ENCODE measurements around the gene ICE2.

DNA sequence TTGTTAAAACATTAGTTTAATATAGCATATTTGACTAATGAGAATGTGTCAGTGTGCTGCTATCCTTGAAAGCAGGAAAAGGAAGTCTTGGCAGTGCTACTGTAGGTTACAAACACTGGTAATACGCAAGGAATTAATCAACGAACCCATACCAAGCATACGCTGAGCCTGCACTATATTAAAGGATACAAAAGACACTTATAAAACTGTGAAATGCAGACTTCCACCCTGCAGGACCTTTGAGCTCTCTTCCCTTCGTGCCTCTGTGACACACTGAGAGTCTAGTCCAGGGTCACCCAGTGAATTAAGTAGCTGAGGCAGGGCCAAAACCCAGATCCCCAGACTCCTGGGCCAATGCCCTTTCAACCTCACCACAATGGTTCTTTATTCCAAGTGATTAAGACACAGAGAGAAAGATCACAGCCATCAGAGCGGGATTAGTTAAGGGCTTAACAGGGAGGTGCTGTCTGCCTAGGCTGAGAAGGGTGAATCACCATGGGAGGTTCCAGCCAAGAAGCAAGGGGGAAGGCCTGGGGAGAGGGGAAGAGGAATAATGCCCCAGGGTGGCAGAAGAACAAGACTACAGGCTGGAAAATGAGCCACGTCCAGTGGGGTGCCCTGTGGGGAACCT lies 88.0 kb downstream of the ICE2 start:
- TF ChIP-seq, protein P1, sequence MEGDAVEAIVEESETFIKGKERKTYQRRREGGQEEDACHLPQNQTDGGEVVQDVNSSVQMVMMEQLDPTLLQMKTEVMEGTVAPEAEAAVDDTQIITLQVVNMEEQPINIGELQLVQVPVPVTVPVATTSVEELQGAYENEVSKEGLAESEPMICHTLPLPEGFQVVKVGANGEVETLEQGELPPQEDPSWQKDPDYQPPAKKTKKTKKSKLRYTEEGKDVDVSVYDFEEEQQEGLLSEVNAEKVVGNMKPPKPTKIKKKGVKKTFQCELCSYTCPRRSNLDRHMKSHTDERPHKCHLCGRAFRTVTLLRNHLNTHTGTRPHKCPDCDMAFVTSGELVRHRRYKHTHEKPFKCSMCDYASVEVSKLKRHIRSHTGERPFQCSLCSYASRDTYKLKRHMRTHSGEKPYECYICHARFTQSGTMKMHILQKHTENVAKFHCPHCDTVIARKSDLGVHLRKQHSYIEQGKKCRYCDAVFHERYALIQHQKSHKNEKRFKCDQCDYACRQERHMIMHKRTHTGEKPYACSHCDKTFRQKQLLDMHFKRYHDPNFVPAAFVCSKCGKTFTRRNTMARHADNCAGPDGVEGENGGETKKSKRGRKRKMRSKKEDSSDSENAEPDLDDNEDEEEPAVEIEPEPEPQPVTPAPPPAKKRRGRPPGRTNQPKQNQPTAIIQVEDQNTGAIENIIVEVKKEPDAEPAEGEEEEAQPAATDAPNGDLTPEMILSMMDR (IDR thresholded peaks at IDR 0.05; ENCODE audit: low read depth, low read length, missing input control): no peak
- no peak for TF ChIP-seq TAF1 (conservative IDR thresholded peaks at IDR 0.05)
- no peak for TF ChIP-seq RAD21 (IDR thresholded peaks at IDR 0.05)
- no peak for TF ChIP-seq YY1 (IDR thresholded peaks at IDR 0.05)
- TF ChIP-seq, protein P2, sequence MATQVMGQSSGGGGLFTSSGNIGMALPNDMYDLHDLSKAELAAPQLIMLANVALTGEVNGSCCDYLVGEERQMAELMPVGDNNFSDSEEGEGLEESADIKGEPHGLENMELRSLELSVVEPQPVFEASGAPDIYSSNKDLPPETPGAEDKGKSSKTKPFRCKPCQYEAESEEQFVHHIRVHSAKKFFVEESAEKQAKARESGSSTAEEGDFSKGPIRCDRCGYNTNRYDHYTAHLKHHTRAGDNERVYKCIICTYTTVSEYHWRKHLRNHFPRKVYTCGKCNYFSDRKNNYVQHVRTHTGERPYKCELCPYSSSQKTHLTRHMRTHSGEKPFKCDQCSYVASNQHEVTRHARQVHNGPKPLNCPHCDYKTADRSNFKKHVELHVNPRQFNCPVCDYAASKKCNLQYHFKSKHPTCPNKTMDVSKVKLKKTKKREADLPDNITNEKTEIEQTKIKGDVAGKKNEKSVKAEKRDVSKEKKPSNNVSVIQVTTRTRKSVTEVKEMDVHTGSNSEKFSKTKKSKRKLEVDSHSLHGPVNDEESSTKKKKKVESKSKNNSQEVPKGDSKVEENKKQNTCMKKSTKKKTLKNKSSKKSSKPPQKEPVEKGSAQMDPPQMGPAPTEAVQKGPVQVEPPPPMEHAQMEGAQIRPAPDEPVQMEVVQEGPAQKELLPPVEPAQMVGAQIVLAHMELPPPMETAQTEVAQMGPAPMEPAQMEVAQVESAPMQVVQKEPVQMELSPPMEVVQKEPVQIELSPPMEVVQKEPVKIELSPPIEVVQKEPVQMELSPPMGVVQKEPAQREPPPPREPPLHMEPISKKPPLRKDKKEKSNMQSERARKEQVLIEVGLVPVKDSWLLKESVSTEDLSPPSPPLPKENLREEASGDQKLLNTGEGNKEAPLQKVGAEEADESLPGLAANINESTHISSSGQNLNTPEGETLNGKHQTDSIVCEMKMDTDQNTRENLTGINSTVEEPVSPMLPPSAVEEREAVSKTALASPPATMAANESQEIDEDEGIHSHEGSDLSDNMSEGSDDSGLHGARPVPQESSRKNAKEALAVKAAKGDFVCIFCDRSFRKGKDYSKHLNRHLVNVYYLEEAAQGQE (IDR thresholded peaks at IDR 0.05): no peak
- peak; percentile 31 to 33 for TF ChIP-seq RXRA (IDR thresholded peaks at IDR 0.05)
- TF ChIP-seq, protein P3, sequence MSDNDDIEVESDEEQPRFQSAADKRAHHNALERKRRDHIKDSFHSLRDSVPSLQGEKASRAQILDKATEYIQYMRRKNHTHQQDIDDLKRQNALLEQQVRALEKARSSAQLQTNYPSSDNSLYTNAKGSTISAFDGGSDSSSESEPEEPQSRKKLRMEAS (IDR thresholded peaks at IDR 0.05): no peak
- TF ChIP-seq FOXA1 (IDR thresholded peaks at IDR 0.05): no peak
- peak in 1 of 2 donors; percentile 41 for TF ChIP-seq JUND (IDR thresholded peaks at IDR 0.05)
- no peak for TF ChIP-seq HNF4G (IDR thresholded peaks at IDR 0.05)
- no peak for TF ChIP-seq GABPA (IDR thresholded peaks at IDR 0.05 in 1 of 2, conservative IDR thresholded peaks at IDR 0.05 in 1 of 2)
- no peak for TF ChIP-seq EGR1 (IDR thresholded peaks at IDR 0.05; ENCODE audit: low read depth in 2 of 2)
- TF ChIP-seq NR2F2 (IDR thresholded peaks at IDR 0.05): peak; percentile 82

Measured in liver (tissue), 3 donors.